Tibial nerve (tissue), 4 donors: Measurements from ENCODE around the gene BTN1A1.
"Not testable (repeated sequence)": the region's sequence is repeated elsewhere in the genome, so short reads cannot be mapped to it uniquely, and the experiment has no call there.

Source experiments
- CTCF ChIP-seq, 5 experiments: fragments of 200-600 bp in 3 of 5; fragments of 450-650 bp in 2 of 5; sonication (generic) in 3 of 5; IDR thresholded peaks; one replicate each; pipeline ENCODE4 v1.5.1; 2016 to 2019; ENCODE audit warnings: antibody characterized with exemption in 5 of 5, mild to moderate bottlenecking in 3 of 5, moderate library complexity in 2 of 5
- EP300 ChIP-seq, 2 donors: sonication (generic); formaldehyde crosslinking; IDR thresholded peaks; one replicate each; pipeline ENCODE4 v1.6.1; 2017; ENCODE audit warnings: antibody characterized with exemption in 2 of 2, mild to moderate bottlenecking in 1 of 2
- POLR2A ChIP-seq, 2 donors: fragments of 450-650 bp; IDR thresholded peaks; one replicate each; pipeline ENCODE4 v1.6.1; 2017; ENCODE audit warnings: antibody characterized with exemption in 2 of 2, mild to moderate bottlenecking in 2 of 2, moderate library complexity in 2 of 2

GRCh38 chr6:26547363-26547762 lies 47.3 kb downstream of the BTN1A1 start:
- not testable (repeated sequence) for TF ChIP-seq CTCF, POLR2A, EP300 (IDR thresholded peaks at IDR 0.05)
